Measurements from ENCODE around the gene SEC22A. TPM values are rescaled to one million over a fixed set of nuclear protein-coding genes. Genes with fewer than 3 reads are reported as not detected.

Gene SEC22A
- total RNA-seq, 1 donor from 2014 or later: 9.5 TPM

DNA sequence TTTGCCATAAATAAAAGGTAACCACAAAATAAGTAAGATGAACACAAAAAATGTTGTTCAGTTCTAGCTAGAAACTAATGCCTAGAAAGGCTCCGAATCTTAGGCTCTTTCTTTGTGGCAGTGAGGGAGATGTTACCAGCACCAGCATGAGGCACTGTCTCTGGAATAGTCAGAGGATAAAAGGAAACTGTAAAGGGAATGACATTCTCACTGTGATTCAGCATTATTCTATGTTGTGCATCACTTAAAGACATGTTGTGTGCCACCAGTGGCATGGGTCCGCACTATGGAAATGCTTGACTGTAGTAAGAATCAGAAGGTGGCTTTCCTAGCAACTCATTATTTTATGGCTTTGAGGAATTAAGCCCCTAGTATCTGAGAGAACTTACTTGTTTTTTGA lies 70.8 kb downstream of the SEC22A start:
- peaks cover 7% of the 10 kb centered on the region for H3K36me3 ChIP-seq
- DNase-seq: no peak
- no peaks in the 10 kb centered on the region for H3K27me3 ChIP-seq (ENCODE audit: low read depth)
- peak overlapping the region; percentile 50 for H3K27ac ChIP-seq (replicated peaks)
- TF ChIP-seq CTCF (IDR thresholded peaks at IDR 0.05; ENCODE audit: borderline replicate concordance): no peak
- intact Hi-C loops (cut with micrococcal nuclease): no loop called here
- H3K4me3 ChIP-seq: no peak overlapping the region
- no peaks in the 10 kb centered on the region for H3K9me3 ChIP-seq (replicated peaks)
- peaks cover 28% of the 10 kb centered on the region for H3K4me1 ChIP-seq

DNA sequence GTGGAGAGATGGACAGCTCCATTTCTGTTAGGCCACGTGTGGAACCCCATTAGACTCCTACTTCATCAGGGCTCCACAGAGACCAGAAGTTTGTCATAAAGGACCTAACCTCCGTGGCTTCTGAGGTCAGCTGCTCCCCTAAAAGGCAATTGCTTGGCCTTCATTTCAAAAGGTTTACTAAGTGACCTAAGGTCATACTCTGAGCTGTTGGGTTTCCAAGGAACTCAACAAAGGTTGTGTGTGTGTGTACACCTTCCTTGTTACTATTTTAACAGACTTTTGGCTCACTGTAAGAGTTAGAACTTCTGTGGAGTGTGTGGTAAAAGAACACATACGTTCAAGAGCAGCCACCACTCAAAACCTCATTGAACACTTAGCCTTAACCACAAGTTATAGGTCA lies 73.9 kb downstream of the SEC22A start:
- no peaks in the 10 kb centered on the region for H3K36me3 ChIP-seq
- intact Hi-C loops (cut with micrococcal nuclease): no loop called here
- no peak overlapping the region for H3K27ac ChIP-seq (replicated peaks)
- no peak overlapping the region for H3K4me3 ChIP-seq
- H3K9me3 ChIP-seq (replicated peaks): no peaks in the 10 kb centered on the region
- DNase-seq: no peak
- peaks cover 23% of the 10 kb centered on the region for H3K4me1 ChIP-seq
- TF ChIP-seq CTCF (IDR thresholded peaks at IDR 0.05; ENCODE audit: borderline replicate concordance): no peak
- H3K27me3 ChIP-seq (ENCODE audit: low read depth): no peaks in the 10 kb centered on the region

DNA sequence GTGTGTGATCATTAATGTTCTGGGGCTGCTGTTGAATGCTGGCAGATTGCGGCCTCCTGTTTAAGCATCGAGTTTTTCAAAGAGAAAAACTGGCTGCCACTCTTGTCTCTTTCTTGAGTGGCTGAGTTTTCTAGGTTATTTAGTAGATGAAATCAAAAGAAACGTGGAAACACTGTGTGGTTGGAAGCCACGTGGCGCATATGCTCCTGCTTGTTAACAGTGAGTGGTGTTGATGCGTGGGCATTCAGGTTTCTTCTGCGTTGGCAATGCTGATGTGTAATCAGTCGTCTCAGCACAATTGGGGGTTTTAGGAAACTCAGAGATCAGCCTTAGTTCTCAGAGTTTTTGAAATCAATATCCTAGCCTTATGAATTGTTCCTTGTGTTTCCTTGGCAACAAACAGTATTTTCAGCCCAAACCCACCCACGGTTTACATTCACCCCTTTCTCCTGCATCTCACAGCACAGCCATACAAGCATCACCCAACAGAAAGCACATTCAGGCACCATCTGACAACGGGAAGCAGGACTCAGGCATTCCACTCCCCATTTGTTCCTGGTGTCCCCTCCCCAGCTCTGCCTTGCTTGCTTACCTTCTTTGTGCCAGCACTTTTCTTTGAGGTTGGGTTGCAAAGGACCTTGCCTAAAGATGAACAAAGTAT lies 74.7 kb downstream of the SEC22A start:
- no peaks in the 10 kb centered on the region for H3K9me3 ChIP-seq (replicated peaks)
- no peaks in the 10 kb centered on the region for H3K27me3 ChIP-seq (ENCODE audit: low read depth)
- intact Hi-C loops (cut with micrococcal nuclease): no loop called here
- peaks cover 15% of the 10 kb centered on the region for H3K4me1 ChIP-seq
- H3K27ac ChIP-seq (replicated peaks): no peak overlapping the region
- H3K36me3 ChIP-seq: peaks cover 4% of the 10 kb centered on the region
- TF ChIP-seq CTCF (IDR thresholded peaks at IDR 0.05; ENCODE audit: borderline replicate concordance): no peak
- no peak overlapping the region for H3K4me3 ChIP-seq
- DNase-seq: no peak

- Histone ChIP-seq H3K9me3 (replicated peaks) (no peaks in the 10 kb centered on the region), H3K4me1 (peaks cover 9% of the 10 kb centered on the region), H3K36me3 (peaks cover 9% of the 10 kb centered on the region), H3K27ac (replicated peaks) (no peak overlapping the region), H3K27me3 (ENCODE audit: low read depth) (no peaks in the 10 kb centered on the region), H3K4me3 (no peak overlapping the region)
- intact Hi-C loops (cut with micrococcal nuclease): no loop called here
- no peak for DNase-seq
- TF ChIP-seq CTCF (IDR thresholded peaks at IDR 0.05; ENCODE audit: borderline replicate concordance): no peak
Measured at GRCh38 chr3:123277106-123277505, 75.4 kb downstream of the SEC22A start.

DNA sequence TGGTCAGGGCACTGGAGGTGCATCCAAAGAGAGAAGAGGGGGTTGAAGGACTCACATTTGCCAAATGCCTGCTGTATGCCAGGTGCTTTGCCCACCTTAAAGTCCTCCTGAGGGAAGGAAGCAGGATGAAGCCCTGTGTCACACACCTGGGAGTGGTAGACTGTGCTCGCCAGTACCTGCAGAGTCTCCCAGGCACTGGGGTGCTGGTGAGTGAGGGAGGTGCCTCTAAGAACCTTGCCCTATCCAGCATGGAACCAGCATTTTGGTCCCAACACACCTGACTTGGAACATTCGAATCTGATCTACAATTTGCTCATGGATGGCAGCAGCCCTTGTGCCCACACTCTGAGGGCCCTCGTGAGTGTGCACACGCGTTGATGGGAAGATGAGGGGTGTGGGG lies 76.7 kb downstream of the SEC22A start:
- Histone ChIP-seq H3K36me3 (peaks cover 22% of the 10 kb centered on the region), H3K9me3 (replicated peaks) (no peaks in the 10 kb centered on the region), H3K4me3 (no peak overlapping the region), H3K4me1 (peaks cover 2% of the 10 kb centered on the region), H3K27ac (replicated peaks) (no peak overlapping the region), H3K27me3 (ENCODE audit: low read depth) (no peaks in the 10 kb centered on the region)
- intact Hi-C loops (cut with micrococcal nuclease): no loop called here
- DNase-seq: no peak
- TF ChIP-seq CTCF (IDR thresholded peaks at IDR 0.05; ENCODE audit: borderline replicate concordance): no peak

Data from left ventricle myocardium inferior (tissue), 1 donor.